Muscle of leg (tissue), 11 donors: ENCODE measurements around the gene SERINC4. TPM values are rescaled to one million over a fixed set of nuclear protein-coding genes. Genes with fewer than 3 reads are reported as not detected.
A peak's percentile ranks its signal among the peaks of the same experiment; 100 is the strongest.
"Not testable (repeated sequence)": the region's sequence is repeated elsewhere in the genome, so short reads cannot be mapped to it uniquely, and the experiment has no call there.

Experiments used
- DNase-seq: peaks from one replicate; pipeline ENCODE4 v3.0.0; 2013
- H3K27ac ChIP-seq: one replicate; pipeline ENCODE4 v1.5.1; 2013; ENCODE audit warnings: mild to moderate bottlenecking, low read length, control low read depth
- H3K27me3 ChIP-seq: one replicate; pipeline ENCODE4 v1.6.1; 2013; ENCODE audit warnings: low read length; ENCODE audit not compliant: control insufficient read depth, insufficient read depth
- H3K36me3 ChIP-seq: one replicate; pipeline ENCODE4 v1.6.1; 2013; ENCODE audit warnings: low read length; ENCODE audit not compliant: control insufficient read depth, insufficient read depth
- H3K4me1 ChIP-seq: one replicate; pipeline ENCODE4 v1.6.1; 2013; ENCODE audit warnings: low read length; ENCODE audit not compliant: control insufficient read depth, insufficient read depth
- H3K4me3 ChIP-seq: one replicate; pipeline ENCODE4 v1.5.1; 2013; ENCODE audit warnings: low read length, control low read depth
- H3K9me3 ChIP-seq: replicated peaks from 2 replicates; pipeline ENCODE4 v1.6.1; 2013; ENCODE audit warnings: low read depth, low read length; ENCODE audit not compliant: control insufficient read depth
- WGBS: methylation state at CpG from one replicate; pipeline ENCODE4 v1.1.5; 2013; ENCODE audit warnings: missing lambda C conversion rate; ENCODE audit not compliant: insufficient coverage; 5-methylcytosine and 5-hydroxymethylcytosine counted together
- polyA plus RNA-seq, 8 donors: library from polyadenylated mRNA; unstranded; fragments of 120-200 nt; gene quantifications; one replicate each; pipeline versions ENCODE4 v1.2.1 to v1.2.3, GENCODE V29; 2013; ENCODE audit warnings: inconsistent platforms in 1 of 8, low replicate concordance in 1 of 8; ENCODE audit not compliant: insufficient read length in 8 of 8, insufficient read depth in 1 of 8
- total RNA-seq: library from RNA; stranded (reverse); fragments of 120-200 nt; gene quantifications from one replicate; pipeline ENCODE4 v1.2.4, GENCODE V29; 2013

Gene SERINC4
- total and polyA plus RNA-seq, 9 donors: 0.18 to 0.59 (median 0.45) TPM; not detected in 4

DNA sequence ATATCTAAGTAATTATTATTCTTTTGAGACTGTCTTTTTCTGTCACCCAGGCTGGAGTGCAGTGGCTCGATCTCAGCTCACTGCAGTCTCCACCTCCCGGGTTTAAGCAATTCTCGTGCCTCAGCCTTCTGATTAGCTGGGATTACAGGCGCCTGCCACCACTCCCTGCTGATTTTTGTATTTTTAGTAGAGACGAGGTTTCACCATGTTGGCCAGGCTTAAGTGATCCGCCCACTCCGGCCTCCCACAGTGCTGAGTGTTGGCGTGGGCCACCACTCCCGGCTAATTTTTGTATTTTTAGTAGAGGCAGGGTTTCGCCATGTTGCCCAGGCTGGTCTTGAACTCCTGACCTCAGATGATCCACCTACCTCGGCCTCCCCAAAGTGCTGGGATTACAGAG is 25.3 kb upstream of the SERINC4 start:
- peaks cover 15% of the 10 kb centered on the region for H3K4me1 ChIP-seq
- H3K27me3 ChIP-seq, H3K9me3 ChIP-seq, H3K36me3 ChIP-seq, DNase-seq, H3K4me3 ChIP-seq, H3K27ac ChIP-seq: not testable (repeated sequence)
- 96% methylated on average over 10 of the region's 11 CpGs for WGBS

DNA sequence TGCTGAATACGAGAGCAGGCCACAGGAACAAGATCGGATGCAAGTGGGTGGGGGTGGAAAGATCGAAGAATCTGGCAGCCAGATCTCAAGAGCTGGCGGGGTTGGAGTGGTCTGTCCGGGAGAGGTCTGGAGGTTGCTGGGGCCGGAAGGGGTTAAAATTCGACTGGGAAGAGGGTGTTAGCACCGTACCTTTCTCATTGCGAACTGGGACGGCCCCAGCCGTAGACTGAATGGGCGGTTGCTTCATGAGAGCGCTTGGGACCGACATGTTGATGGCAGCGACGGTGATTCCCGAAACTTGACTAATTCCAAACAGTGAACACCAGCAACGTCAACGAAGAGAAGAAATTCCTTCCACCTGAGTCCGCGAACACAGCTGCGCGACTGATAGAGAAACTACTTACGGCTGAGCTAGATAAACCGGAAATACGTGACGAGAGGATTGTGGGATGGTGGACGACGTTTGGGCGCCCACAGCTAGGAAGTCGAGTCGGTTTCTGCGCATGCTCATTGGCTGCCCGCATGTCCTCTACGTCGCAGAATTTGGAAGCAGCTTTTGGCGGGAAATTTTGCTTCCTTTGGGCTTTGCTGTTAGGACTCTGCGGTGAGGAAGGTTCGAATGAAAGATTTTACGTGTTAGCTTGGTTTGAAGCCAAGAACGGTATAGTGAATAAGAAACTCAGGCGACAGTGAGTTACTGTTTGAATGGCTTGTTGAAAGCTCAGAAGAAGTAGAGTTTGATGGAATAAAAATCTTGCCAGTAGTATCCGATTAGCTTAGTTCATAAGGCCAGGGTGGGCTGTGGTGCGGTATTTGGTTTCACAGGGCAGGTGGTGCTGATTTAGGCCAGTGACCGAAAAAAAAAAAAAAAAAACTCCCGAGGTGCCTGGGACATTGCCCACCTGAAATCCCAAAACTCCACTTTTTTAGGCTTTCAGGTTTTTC is 24.6 kb upstream of the SERINC4 start, which contains the start of gene MFAP1:
Gene MFAP1 (minus strand): TSS at position 389 of the 945 bp plus-strand sequence. CDS start 121 bp downstream, at position 268.
- Histone ChIP-seq H3K27me3 (no peaks in the 10 kb centered on the region), H3K4me3 (peak within 1 kb of the TSS; percentile 72), H3K9me3 (no peaks in the 10 kb centered on the region), H3K27ac (peak within 1 kb of the TSS; percentile 86), H3K36me3 (peaks cover 5% of the 10 kb centered on the region), H3K4me1 (peaks cover 15% of the 10 kb centered on the region)
- DNase-seq: peak; percentile 99
- 1% methylated on average over 38 of the region's 46 CpGs for WGBS

DNA sequence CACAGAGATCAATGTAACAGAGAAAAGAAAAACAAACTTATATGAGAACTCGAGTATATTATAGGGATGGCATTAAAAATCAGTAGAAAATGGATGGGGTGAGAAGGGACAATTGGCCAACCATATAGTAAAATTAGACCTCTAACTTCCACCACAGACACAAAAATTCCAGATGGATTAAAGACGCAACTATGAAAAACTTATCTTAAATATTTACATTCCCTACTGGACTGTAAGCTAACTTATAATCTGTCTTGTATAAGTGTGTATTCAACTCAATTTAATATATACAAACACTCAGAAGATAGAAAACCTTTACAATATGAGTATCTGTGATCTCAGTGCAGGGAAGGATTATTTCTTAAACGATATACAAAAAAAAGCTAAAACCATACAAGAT is 21.5 kb upstream of the SERINC4 start:
- Histone ChIP-seq H3K9me3 (no peaks in the 10 kb centered on the region), H3K4me1 (peaks cover 11% of the 10 kb centered on the region), H3K36me3 (peaks cover 13% of the 10 kb centered on the region), H3K4me3 (no peak overlapping the region), H3K27me3 (no peaks in the 10 kb centered on the region), H3K27ac (no peak overlapping the region)
- no CpG with 5 or more reads among the region's 3 CpGs for WGBS
- DNase-seq: no peak

DNA sequence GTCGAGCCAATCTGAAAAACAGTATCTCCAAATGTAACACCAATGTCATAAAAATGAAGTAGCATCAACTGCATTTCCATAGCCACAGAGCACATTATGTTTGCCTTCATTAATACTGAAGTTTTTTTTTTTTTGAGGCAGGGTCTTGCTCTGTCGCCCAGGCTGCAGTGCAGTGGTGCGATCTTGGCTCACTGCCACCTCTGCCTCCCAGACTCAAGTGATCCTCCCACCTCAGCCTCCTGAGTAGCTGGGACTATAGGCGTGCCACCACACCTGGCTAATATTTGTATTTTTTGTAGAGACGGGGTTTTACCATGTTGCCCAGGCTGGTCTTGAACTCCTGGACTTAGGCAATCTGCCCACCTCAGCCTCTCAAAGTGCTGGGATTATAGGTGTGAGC is 15.0 kb upstream of the SERINC4 start:
- H3K36me3 ChIP-seq: peaks cover 70% of the 10 kb centered on the region
- DNase-seq: not testable (repeated sequence)

DNA sequence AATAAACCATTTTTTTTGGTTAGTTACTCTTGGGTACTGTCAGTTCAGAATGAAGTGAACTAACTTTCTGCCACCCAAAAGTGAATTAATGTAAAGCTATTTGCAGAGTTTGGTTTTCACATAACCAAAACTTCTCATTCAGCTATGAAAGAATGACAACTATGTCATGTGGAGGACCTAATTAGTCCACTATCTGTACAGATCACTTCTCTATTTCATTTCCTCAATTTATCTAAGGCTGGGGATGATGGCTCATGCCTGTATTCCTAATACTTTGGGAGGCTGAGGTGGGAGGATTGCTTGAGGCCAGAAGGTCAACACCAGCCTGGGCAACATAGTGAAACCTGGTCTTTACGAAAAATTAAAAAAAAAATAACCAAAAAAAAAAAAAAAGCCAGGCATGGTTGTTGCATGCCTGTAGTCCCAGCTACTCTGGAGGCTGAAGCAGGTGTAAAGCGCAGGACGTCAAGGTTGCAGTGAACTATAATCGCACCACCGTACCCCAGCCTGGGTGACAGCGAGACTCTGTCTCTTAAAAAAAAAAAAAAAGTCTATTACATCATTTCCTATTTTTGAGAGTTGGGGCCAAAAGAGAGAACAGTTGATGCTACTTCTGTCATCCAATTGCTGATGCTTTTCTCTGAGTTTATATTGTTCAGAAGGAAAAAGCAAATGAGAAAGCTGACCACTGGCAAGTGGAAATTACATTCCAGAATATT is 9.1 kb upstream of the SERINC4 start:
- no peak overlapping the region for H3K4me3 ChIP-seq

More for the DNA sequence above, 15.0 kb upstream of the SERINC4 start:
- 100% methylated on average over 1 of the region's 5 CpGs for WGBS
- not testable (repeated sequence) for H3K27ac ChIP-seq, H3K9me3 ChIP-seq, H3K4me1 ChIP-seq, H3K27me3 ChIP-seq, H3K4me3 ChIP-seq

DNA sequence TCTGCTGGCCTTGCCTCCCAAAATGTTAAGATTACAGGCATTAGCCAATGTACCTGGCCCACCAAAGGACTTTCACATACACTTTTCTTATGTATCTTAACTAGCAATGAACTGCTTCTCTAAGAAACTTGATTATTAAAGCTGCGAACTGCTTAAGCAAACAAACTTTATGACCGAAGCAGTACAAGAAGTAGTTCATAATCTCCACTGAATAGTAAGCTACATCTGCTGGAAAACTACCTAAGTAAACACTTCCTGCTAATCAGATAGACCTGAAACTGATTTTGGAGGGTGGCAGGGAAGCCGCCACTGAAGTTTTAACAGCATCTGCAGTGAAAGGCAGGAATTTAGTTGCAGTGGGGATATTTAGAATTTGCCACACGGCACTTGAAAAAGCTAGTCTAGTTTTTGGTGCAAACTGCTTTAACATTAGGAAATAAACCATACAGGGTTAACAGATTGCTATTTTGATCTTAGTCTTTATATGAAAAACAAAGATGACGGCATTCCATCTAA is 8.5 kb upstream of the SERINC4 start:
- H3K36me3 ChIP-seq: peaks cover 81% of the 10 kb centered on the region
- H3K4me1 ChIP-seq: no peaks in the 10 kb centered on the region
- no peak for DNase-seq
- WGBS: 100% methylated on average over 1 of the region's 5 CpGs
- no peak overlapping the region for H3K27ac ChIP-seq
- no peak overlapping the region for H3K4me3 ChIP-seq
- H3K9me3 ChIP-seq: no peaks in the 10 kb centered on the region
- no peaks in the 10 kb centered on the region for H3K27me3 ChIP-seq

More for the DNA sequence above, 9.1 kb upstream of the SERINC4 start:
- H3K4me1 ChIP-seq: no peaks in the 10 kb centered on the region
- peaks cover 86% of the 10 kb centered on the region for H3K36me3 ChIP-seq
- DNase-seq: no peak
- H3K27me3 ChIP-seq: no peaks in the 10 kb centered on the region
- no peaks in the 10 kb centered on the region for H3K9me3 ChIP-seq
- no CpG with 5 or more reads among the region's 6 CpGs for WGBS
- no peak overlapping the region for H3K27ac ChIP-seq

DNA sequence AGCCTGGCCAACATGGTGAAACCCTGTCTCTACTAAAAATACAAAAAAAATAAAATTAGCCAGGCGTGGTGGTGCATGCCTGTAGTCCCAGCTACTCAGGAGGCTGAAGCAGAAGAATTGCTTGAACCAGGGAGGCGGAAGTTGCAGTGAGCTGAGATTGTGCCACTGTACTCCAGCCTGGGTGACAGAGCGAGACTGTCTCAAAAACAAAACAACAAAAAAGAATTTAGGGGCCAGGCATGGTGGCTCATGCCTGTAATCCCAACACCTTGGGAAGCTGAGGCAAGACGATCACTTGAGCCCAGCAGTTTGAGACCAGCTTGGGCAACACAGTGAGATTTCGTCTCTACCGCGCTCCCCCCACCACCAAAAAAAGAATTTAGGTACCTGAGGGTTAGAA is 2.7 kb upstream of the SERINC4 start:
- not testable (repeated sequence) for DNase-seq, H3K9me3 ChIP-seq, H3K27me3 ChIP-seq, H3K4me3 ChIP-seq, H3K27ac ChIP-seq
- 95% methylated on average over 4 of the region's 7 CpGs for WGBS
- Histone ChIP-seq H3K36me3 (peaks cover 64% of the 10 kb centered on the region), H3K4me1 (peaks cover 16% of the 10 kb centered on the region)

DNA sequence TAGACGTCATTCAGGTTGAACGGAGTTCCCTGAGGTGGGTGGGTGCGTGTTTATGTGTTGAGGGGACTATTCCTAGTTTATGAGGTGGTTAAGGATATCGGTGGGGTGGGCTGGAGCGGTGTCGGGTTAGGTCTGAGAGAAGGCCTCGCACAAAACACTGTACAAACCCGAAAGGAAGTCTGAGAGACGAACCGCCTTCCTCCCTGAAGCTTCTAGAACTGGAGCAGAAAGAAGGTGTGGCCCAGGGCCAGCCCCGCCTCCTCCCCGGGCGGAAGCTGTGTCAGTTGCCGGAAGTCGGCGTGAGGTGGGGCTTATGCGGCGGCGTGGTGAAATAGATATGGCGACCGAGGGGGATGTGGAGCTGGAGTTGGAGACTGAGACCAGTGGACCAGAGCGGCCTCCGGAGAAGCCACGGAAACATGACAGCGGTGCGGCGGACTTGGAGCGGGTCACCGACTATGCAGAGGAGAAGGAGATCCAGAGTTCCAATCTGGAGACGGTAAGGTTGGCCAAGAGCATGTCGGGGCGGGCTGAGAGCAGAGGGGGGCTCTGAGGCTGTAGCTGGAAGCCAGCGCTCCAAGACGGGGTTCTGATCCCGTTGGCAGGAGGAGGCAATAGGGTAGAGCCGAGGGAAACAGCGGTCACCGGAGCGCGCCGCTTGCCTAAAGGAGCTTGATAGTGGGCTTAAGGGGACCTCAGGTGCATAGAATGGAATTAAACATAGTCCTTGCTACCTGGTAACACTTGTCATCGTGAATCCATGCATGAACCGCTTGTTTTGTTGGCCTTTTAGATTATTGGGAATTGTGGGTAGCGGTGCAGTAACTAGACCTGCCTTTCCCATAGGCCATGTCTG is 494 bp upstream of the SERINC4 start, which contains the start of gene HYPK:
Gene HYPK (plus strand): TSS at position 314 of the 856 bp plus-strand sequence. CDS start 24 bp downstream, at position 338.
- DNase-seq: peak; percentile 97
- Histone ChIP-seq H3K27me3 (no peaks in the 10 kb centered on the region), H3K36me3 (peaks cover 62% of the 10 kb centered on the region), H3K9me3 (no peaks in the 10 kb centered on the region), H3K27ac (peak within 1 kb of the TSS; percentile 97), H3K4me1 (peaks cover 21% of the 10 kb centered on the region), H3K4me3 (peak within 1 kb of the TSS; percentile 90)
- 7% methylated on average over 37 of the region's 44 CpGs for WGBS

DNA sequence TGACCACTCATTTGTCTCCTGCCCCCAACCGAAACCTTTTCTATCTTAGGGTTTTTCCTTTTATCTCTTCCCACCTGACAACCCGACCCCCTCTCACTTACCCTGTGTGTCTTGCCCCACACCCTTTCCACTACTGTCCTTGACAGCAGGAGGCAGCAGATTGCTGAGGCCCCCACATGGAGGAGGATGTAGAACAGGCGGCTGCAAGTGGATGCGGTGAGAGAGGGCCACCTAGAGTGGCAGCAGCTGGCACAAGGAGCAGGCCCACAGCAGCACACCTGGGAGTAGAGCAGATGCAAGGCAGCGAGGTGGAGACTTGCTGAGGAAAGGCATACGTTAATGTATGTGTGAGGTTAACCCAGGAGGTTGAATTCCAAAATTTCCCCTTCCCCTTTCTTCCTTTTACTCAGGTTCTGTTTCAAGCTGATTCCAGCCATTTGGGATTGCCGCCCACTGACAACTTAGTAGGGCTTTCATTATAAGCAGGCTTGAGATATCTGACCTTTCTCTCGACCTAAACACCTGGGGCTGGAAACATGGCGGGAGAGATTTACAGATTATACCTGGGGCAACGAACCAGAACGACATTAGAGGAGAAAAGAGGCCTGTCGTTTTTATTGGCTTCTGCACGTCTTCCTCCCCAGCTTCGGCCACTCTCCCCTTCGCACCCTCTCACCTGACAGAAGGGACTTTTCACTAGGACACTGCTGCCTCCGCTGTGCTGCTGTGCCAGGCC is 643 bp downstream of the SERINC4 start:
- DNase-seq: no peak
- Histone ChIP-seq H3K36me3 (peaks cover 64% of the 10 kb centered on the region), H3K4me3 (no peak overlapping the region), H3K27me3 (no peaks in the 10 kb centered on the region), H3K9me3 (no peaks in the 10 kb centered on the region), H3K4me1 (peaks cover 30% of the 10 kb centered on the region), H3K27ac (peak overlapping the region; percentile 97)
- WGBS: 82% methylated on average over 11 of the region's 16 CpGs
